Karpas-422 (cell line): ENCODE measurements around the gene MC5R. TPM values are rescaled to one million over a fixed set of nuclear protein-coding genes. Genes with fewer than 3 reads are reported as not detected.

Experiments
- DNase-seq: peaks from one replicate; pipeline ENCODE4 v3.0.0-alpha.2; 2015
- H2AFZ ChIP-seq: fragments of 200-600 bp; sonication (generic); 2 replicates; pipeline ENCODE4 v1.6.1; 2014; ENCODE audit warnings: antibody characterized with exemption, low read length, mixed read lengths
- H3K27ac ChIP-seq: fragments of 200-600 bp; sonication (generic); 2 replicates; pipeline ENCODE4 v1.5.1; 2014; ENCODE audit warnings: mild to moderate bottlenecking, low read length, moderate library complexity
- H3K27me3 ChIP-seq: fragments of 200-600 bp; sonication (generic); 2 replicates; pipeline ENCODE4 v1.6.1; 2014; ENCODE audit warnings: low read length, mixed read lengths
- H3K36me3 ChIP-seq: fragments of 200-600 bp; sonication (generic); 2 replicates; pipeline ENCODE4 v1.6.1; 2014; ENCODE audit warnings: low read length, mixed read lengths; ENCODE audit not compliant: insufficient read depth
- H3K4me1 ChIP-seq: fragments of 200-600 bp; sonication (generic); 2 replicates; pipeline ENCODE4 v1.6.1; 2014; ENCODE audit warnings: mild to moderate bottlenecking, low read length, mixed read lengths
- H3K4me2 ChIP-seq: fragments of 200-600 bp; sonication (generic); 2 replicates; pipeline ENCODE4 v1.6.1; 2014; ENCODE audit warnings: low read length, low read depth, mild to moderate bottlenecking; ENCODE audit not compliant: poor library complexity, severe bottlenecking
- H3K4me3 ChIP-seq: fragments of 200-600 bp; sonication (generic); 2 replicates; pipeline ENCODE4 v1.5.1; 2014; ENCODE audit warnings: mild to moderate bottlenecking, antibody characterized with exemption, low read length, mixed read lengths
- H3K79me2 ChIP-seq: fragments of 200-600 bp; sonication (generic); 2 replicates; pipeline ENCODE4 v1.6.1; 2014; ENCODE audit warnings: mild to moderate bottlenecking, low read length, mixed read lengths
- H3K9ac ChIP-seq: fragments of 200-600 bp; sonication (generic); 2 replicates; pipeline ENCODE4 v1.6.0; 2014; ENCODE audit warnings: low read length
- H3K9me2 ChIP-seq: fragments of 200-600 bp; sonication (generic), shearing (Covaris generic); replicated peaks from 2 replicates; pipeline ENCODE4 v1.6.0; 2014; ENCODE audit warnings: mild to moderate bottlenecking, low read length, moderate library complexity; ENCODE audit not compliant: insufficient read depth
- H3K9me3 ChIP-seq: fragments of 300-700, 200-600 bp; sonication (generic); 2 replicates; pipeline ENCODE4 v1.6.1; 2014; ENCODE audit warnings: low read length, mixed read lengths
- H4K20me1 ChIP-seq: fragments of 200-600 bp; sonication (generic); 2 replicates; pipeline ENCODE4 v1.6.1; 2014; ENCODE audit warnings: mild to moderate bottlenecking, antibody characterized with exemption, low read length, low read depth; ENCODE audit not compliant: insufficient read depth
- total RNA-seq: library from RNA; depleted of rRNA; stranded (reverse); fragments of >200 nt; shearing (Covaris generic); gene quantifications from 2 replicates; pipeline ENCODE4 v1.2.3, GENCODE V29; 2014; ENCODE audit warnings: low replicate concordance; rRNA removed

Gene MC5R
- total RNA-seq, 1 experiment from 2014 or later = not detected

GRCh38 chr18:13871701-13872100, 47.8 kb downstream of the MC5R start:
- Histone ChIP-seq H3K4me1 (no peaks in the 10 kb centered on the region), H3K9me2 (no peaks in the 10 kb centered on the region), H3K4me2 (no peak overlapping the region), H3K79me2 (no peaks in the 10 kb centered on the region), H3K36me3 (no peaks in the 10 kb centered on the region), H4K20me1 (no peaks in the 10 kb centered on the region), H3K9ac (no peak overlapping the region), H3K9me3 (no peaks in the 10 kb centered on the region), H3K27me3 (no peaks in the 10 kb centered on the region), H3K4me3 (no peak overlapping the region), H3K27ac (no peak overlapping the region), H2AFZ (no peak overlapping the region)
- DNase-seq = no peak

- Histone ChIP-seq H2AFZ (no peak overlapping the region), H3K9ac (no peak overlapping the region), H3K4me2 (no peak overlapping the region), H3K4me1 (peaks cover 1% of the 10 kb centered on the region), H3K9me2 (no peaks in the 10 kb centered on the region), H3K27ac (no peak overlapping the region), H3K4me3 (no peak overlapping the region), H4K20me1 (no peaks in the 10 kb centered on the region), H3K36me3 (no peaks in the 10 kb centered on the region), H3K9me3 (no peaks in the 10 kb centered on the region), H3K27me3 (no peaks in the 10 kb centered on the region), H3K79me2 (no peaks in the 10 kb centered on the region)
- DNase-seq = no peak
Measured at GRCh38 chr18:13872373-13872772, 48.4 kb downstream of the MC5R start.

GRCh38 chr18:13872932-13873331, 49.0 kb downstream of the MC5R start:
- H3K9ac ChIP-seq = no peak overlapping the region
- no peak overlapping the region for H3K4me3 ChIP-seq
- H4K20me1 ChIP-seq = no peaks in the 10 kb centered on the region
- no peaks in the 10 kb centered on the region for H3K9me2 ChIP-seq
- no peaks in the 10 kb centered on the region for H3K27me3 ChIP-seq
- DNase-seq = no peak
- no peaks in the 10 kb centered on the region for H3K79me2 ChIP-seq
- H2AFZ ChIP-seq = no peak overlapping the region
- H3K27ac ChIP-seq = no peak overlapping the region
- H3K9me3 ChIP-seq = no peaks in the 10 kb centered on the region
- H3K4me1 ChIP-seq = peaks cover 6% of the 10 kb centered on the region
- H3K36me3 ChIP-seq = no peaks in the 10 kb centered on the region
- H3K4me2 ChIP-seq = no peak overlapping the region

- H3K4me3 ChIP-seq = no peak overlapping the region
- no peaks in the 10 kb centered on the region for H3K36me3 ChIP-seq
- H3K27me3 ChIP-seq = no peaks in the 10 kb centered on the region
- no peaks in the 10 kb centered on the region for H3K9me2 ChIP-seq
- H4K20me1 ChIP-seq = no peaks in the 10 kb centered on the region; the same call in 1 of the 2 replicates
- H2AFZ ChIP-seq = no peak overlapping the region
- no peak overlapping the region for H3K27ac ChIP-seq
- peaks cover 6% of the 10 kb centered on the region for H3K4me1 ChIP-seq
- H3K9me3 ChIP-seq = no peaks in the 10 kb centered on the region
- H3K79me2 ChIP-seq = no peaks in the 10 kb centered on the region
- DNase-seq = no peak
- H3K4me2 ChIP-seq = no peak overlapping the region
- no peak overlapping the region for H3K9ac ChIP-seq
Measured at GRCh38 chr18:13874558-13874957, 50.6 kb downstream of the MC5R start.

Other genes starting within 250 kb of the MC5R start
- 32.8 and 48.3 TPM in 2 replicates for gene FAM210A, start 97.6 kb upstream of the MC5R start, total RNA-seq
- 32.2 and 55.7 TPM in 2 replicates for gene RNMT, start 97.5 kb upstream of the MC5R start, total RNA-seq
- gene MC2R, start 91.4 kb downstream of the MC5R start, total RNA-seq = not detected in 2 replicates